Measurements from ENCODE around the gene TBR1. TPM values are rescaled to one million over a fixed set of nuclear protein-coding genes. Genes with fewer than 3 reads are reported as not detected.

TBR1 gene
- total and polyA plus RNA-seq, 2 donors (not counting 3 experiments of a cell fraction or from before 2014, with no cell fraction given) = 0.11 to 0.14 TPM

GRCh38 chr2:161371869-161372268 lies 44.2 kb upstream of the TBR1 start:
- dilution Hi-C loops (cut with MboI; ENCODE audit: extremely low pct_ligation_motif_present, low sequenced_read_pairs) = no loop called here
- POLR2A ChIA-PET = no interaction called here

DNA sequence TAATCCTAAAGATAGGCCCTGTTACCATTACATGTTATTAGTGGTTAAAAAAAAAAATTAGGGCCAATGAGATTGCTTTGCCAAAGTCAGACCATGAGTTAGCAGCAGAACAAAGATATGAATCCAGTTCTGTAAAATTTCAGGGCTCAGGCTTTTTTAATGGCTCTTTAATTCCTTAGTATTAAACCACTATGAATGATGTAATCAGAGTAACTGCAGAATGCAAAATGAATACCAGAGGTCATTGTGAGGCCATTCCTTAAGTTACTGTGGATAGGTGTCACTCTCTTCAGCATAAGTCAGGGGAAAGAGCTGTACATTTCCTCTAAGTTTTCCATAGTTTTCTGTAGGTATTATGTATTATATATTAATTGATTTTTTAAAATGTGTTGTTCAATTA lies 42.2 kb upstream of the TBR1 start:
- Histone ChIP-seq H3K4me3 (replicated peaks in 1 of 3; ENCODE audit: insufficient read depth in 1 of 3, low read depth in 1 of 3, low read length in 3 of 3) (no peak overlapping the region), H3K4me1 (ENCODE audit: control insufficient read depth, extremely low read depth, insufficient read depth, low read length) (no peaks in the 10 kb centered on the region), H3K79me2 (ENCODE audit: control insufficient read depth, insufficient read depth, low read length) (peaks cover 13% of the 10 kb centered on the region), H3K9me1 (replicated peaks; ENCODE audit: control insufficient read depth, extremely low read depth, insufficient read depth, low read length) (no peaks in the 10 kb centered on the region), H4K20me1 (replicated peaks; ENCODE audit: control insufficient read depth, extremely low read depth, insufficient read depth, low read length) (no peaks in the 10 kb centered on the region), H3K9me3 (replicated peaks; ENCODE audit: control insufficient read depth, insufficient read depth, low read length) (no peaks in the 10 kb centered on the region), H3K27me3 (ENCODE audit: control insufficient read depth in 2 of 2, insufficient read depth in 2 of 2, low read length in 2 of 2) (no peaks in the 10 kb centered on the region), H3K9ac (replicated peaks; ENCODE audit: extremely low read depth, insufficient read depth, low read length) (no peak overlapping the region), H3K36me3 (ENCODE audit: control insufficient read depth in 2 of 2, extremely low read depth in 1 of 2, insufficient read depth in 2 of 2, low read length in 2 of 2) (peaks cover 0 to 13% of the 10 kb centered on the region in 2 experiments), H3K27ac (ENCODE audit: insufficient read depth, low read depth, low read length) (no peak overlapping the region), H3K4me2 (ENCODE audit: insufficient read depth, low read length) (no peak overlapping the region), H2AFZ (ENCODE audit: low read depth, low read length) (no peak overlapping the region)
- POLR2A ChIA-PET = no interaction called here
- dilution Hi-C loops (cut with MboI; ENCODE audit: extremely low pct_ligation_motif_present, low sequenced_read_pairs) (no loop called here), intact Hi-C loops (cut with micrococcal nuclease) (no loop called here)
- DNase-seq (ENCODE audit: low read depth, low spot score) (no peak), FAIRE-seq (no peak)
- TF ChIP-seq JUN (IDR thresholded peaks at IDR 0.05; ENCODE audit: borderline replicate concordance, insufficient read depth, insufficient read length, low read depth) (no peak), FOS (IDR thresholded peaks at IDR 0.05; ENCODE audit: borderline replicate concordance, insufficient read depth, low read length) (no peak), POLR2A (IDR thresholded peaks at IDR 0.05; ENCODE audit: low read depth, low read length) (no peak), MYC (IDR thresholded peaks at IDR 0.05; ENCODE audit: low read depth, low read length) (no peak), EZH2 (IDR thresholded peaks at IDR 0.05; ENCODE audit: borderline replicate concordance, low read depth, low read length, severe bottlenecking) (no peak), GATA2 (IDR thresholded peaks at IDR 0.05; ENCODE audit: insufficient read depth, insufficient read length, low read depth, low read length) (no peak), POLR2AphosphoS5 (IDR thresholded peaks at IDR 0.05; ENCODE audit: insufficient read depth, low read depth, low read length) (no peak)
- TF ChIP-seq, protein P1, sequence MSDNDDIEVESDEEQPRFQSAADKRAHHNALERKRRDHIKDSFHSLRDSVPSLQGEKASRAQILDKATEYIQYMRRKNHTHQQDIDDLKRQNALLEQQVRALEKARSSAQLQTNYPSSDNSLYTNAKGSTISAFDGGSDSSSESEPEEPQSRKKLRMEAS (IDR thresholded peaks at IDR 0.05; ENCODE audit: insufficient read depth, insufficient read length) = no peak
- TF ChIP-seq, protein P2, sequence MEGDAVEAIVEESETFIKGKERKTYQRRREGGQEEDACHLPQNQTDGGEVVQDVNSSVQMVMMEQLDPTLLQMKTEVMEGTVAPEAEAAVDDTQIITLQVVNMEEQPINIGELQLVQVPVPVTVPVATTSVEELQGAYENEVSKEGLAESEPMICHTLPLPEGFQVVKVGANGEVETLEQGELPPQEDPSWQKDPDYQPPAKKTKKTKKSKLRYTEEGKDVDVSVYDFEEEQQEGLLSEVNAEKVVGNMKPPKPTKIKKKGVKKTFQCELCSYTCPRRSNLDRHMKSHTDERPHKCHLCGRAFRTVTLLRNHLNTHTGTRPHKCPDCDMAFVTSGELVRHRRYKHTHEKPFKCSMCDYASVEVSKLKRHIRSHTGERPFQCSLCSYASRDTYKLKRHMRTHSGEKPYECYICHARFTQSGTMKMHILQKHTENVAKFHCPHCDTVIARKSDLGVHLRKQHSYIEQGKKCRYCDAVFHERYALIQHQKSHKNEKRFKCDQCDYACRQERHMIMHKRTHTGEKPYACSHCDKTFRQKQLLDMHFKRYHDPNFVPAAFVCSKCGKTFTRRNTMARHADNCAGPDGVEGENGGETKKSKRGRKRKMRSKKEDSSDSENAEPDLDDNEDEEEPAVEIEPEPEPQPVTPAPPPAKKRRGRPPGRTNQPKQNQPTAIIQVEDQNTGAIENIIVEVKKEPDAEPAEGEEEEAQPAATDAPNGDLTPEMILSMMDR (IDR thresholded peaks at IDR 0.05; ENCODE audit: extremely low read depth in 1 of 2, insufficient read depth in 1 of 2, low read depth in 1 of 2, low read length in 2 of 2) = no peak
- BruUV-seq (replicated peaks) = no TSS peak
- CTCF ChIA-PET = interaction anchor here (0.7 kb wide), 1 partner anchor 575 kb away, joined by 3 read pairs; no protein-coding TSS in a partner anchor

More at GRCh38 chr2:161371869-161372268, 44.2 kb upstream of the TBR1 start:
- H2AFZ ChIP-seq (ENCODE audit: low read depth, low read length) = no peak overlapping the region
- peaks cover 0 to 13% of the 10 kb centered on the region in 2 experiments for H3K36me3 ChIP-seq (ENCODE audit: control insufficient read depth in 2 of 2, extremely low read depth in 1 of 2, insufficient read depth in 2 of 2, low read length in 2 of 2)
- H3K79me2 ChIP-seq (ENCODE audit: control insufficient read depth, insufficient read depth, low read length) = peaks cover 12% of the 10 kb centered on the region
- DNase-seq (ENCODE audit: low read depth, low spot score) = no peak
- TF ChIP-seq, protein P1 (IDR thresholded peaks at IDR 0.05; ENCODE audit: insufficient read depth, insufficient read length) = no peak
- TF ChIP-seq POLR2A (IDR thresholded peaks at IDR 0.05; ENCODE audit: low read depth, low read length) (no peak), EZH2 (IDR thresholded peaks at IDR 0.05; ENCODE audit: borderline replicate concordance, low read depth, low read length, severe bottlenecking) (no peak), GATA2 (IDR thresholded peaks at IDR 0.05; ENCODE audit: insufficient read depth, insufficient read length, low read depth, low read length) (no peak), JUN (IDR thresholded peaks at IDR 0.05; ENCODE audit: borderline replicate concordance, insufficient read depth, insufficient read length, low read depth) (no peak), MYC (IDR thresholded peaks at IDR 0.05; ENCODE audit: low read depth, low read length) (no peak), POLR2AphosphoS5 (IDR thresholded peaks at IDR 0.05; ENCODE audit: insufficient read depth, low read depth, low read length) (no peak)
- intact Hi-C loops (cut with micrococcal nuclease) = no loop called here
- BruUV-seq (replicated peaks) = no TSS peak
- H4K20me1 ChIP-seq (replicated peaks; ENCODE audit: control insufficient read depth, extremely low read depth, insufficient read depth, low read length) = no peaks in the 10 kb centered on the region
- no peak overlapping the region for H3K4me2 ChIP-seq (ENCODE audit: insufficient read depth, low read length)
- no peak overlapping the region for H3K27ac ChIP-seq (ENCODE audit: insufficient read depth, low read depth, low read length)
- H3K9ac ChIP-seq (replicated peaks; ENCODE audit: extremely low read depth, insufficient read depth, low read length) = no peak overlapping the region
- FAIRE-seq = no peak
- no peaks in the 10 kb centered on the region for H3K9me3 ChIP-seq (replicated peaks; ENCODE audit: control insufficient read depth, insufficient read depth, low read length)
- H3K27me3 ChIP-seq (ENCODE audit: control insufficient read depth in 2 of 2, insufficient read depth in 2 of 2, low read length in 2 of 2) = no peaks in the 10 kb centered on the region
- CTCF ChIA-PET = interaction anchor here (0.9 to 1.5 kb wide), 4 partner anchors 13 to 53 kb away, joined by 3 to 5 read pairs (median 3); no protein-coding TSS in a partner anchor
- no peaks in the 10 kb centered on the region for H3K9me1 ChIP-seq (replicated peaks; ENCODE audit: control insufficient read depth, extremely low read depth, insufficient read depth, low read length)
- no peaks in the 10 kb centered on the region for H3K4me1 ChIP-seq (ENCODE audit: control insufficient read depth, extremely low read depth, insufficient read depth, low read length)
- no peak overlapping the region for H3K4me3 ChIP-seq (replicated peaks in 1 of 3; ENCODE audit: insufficient read depth in 1 of 3, low read depth in 1 of 3, low read length in 3 of 3)

Measured in endothelial cell of umbilical vein (primary cell).